Colonic mucosa (tissue), 4 donors: ENCODE data around the gene UNC93A. TPM values are rescaled to one million over a fixed set of nuclear protein-coding genes. Genes with fewer than 3 reads are reported as not detected.
"Not testable (repeated sequence)": the region's sequence is repeated elsewhere in the genome, so short reads cannot be mapped to it uniquely, and the experiment has no call there.

Source experiments
- DNase-seq: peaks from one replicate; pipeline ENCODE4 v3.0.0-alpha.2; 2020
- H3K27ac ChIP-seq: fragments of 200-600 bp; one replicate; pipeline ENCODE4 v1.8.0; 2021
- H3K27me3 ChIP-seq: fragments of 200-600 bp; one replicate; pipeline ENCODE4 v1.8.0; 2021
- H3K36me3 ChIP-seq: fragments of 200-600 bp; one replicate; pipeline ENCODE4 v1.8.0; 2021
- H3K4me1 ChIP-seq: fragments of 200-600 bp; one replicate; pipeline ENCODE4 v1.8.0; 2021; ENCODE audit warnings: mild to moderate bottlenecking
- H3K4me3 ChIP-seq: fragments of 200-600 bp; one replicate; pipeline ENCODE4 v1.8.0; 2021
- H3K9ac ChIP-seq, 2 donors: one replicate each; pipeline ENCODE4 v1.7.0; 2013; ENCODE audit warnings: control low read depth in 2 of 2, low read depth in 2 of 2, low read length in 2 of 2
- H3K9me3 ChIP-seq: fragments of 200-600 bp; one replicate; pipeline ENCODE4 v1.8.0; 2021
- CTCF ChIP-seq: fragments of 200-600 bp; IDR thresholded peaks from one replicate; pipeline ENCODE4 v1.8.0; 2022; ENCODE audit warnings: antibody characterized with exemption, mild to moderate bottlenecking
- intact Hi-C: fragments of 100-400 bp; cut with DNase I; formaldehyde crosslinking; loops from one replicate; pipeline ENCODE4 v1.14.1; 2022
- total RNA-seq, 2 donors: library from RNA; stranded (reverse); fragmentation: NEBNext Ultra II Directional in 1 of 2; extraction: Animal tissue kit (Norgen Biotek cat#: 25700) in 1 of 2; gene quantifications; one replicate each; pipeline ENCODE4 v1.2.1, GENCODE V29; 2021
- donor health status: healthy.
- donor health status: DM: no; HTN: no; CAD: no.
- donor health status: DM: no; HTN: no; CAD: no.

The UNC93A gene
- 1 to 10 TPM in 1 of 2 donors, under 1 TPM in 1; 0.53 to 2.5 TPM for total RNA-seq

- TF ChIP-seq CTCF, result no peak
- H3K4me3 ChIP-seq, result no peak within 1 kb of the TSS
Observed at GRCh38 chr6:167290786-167291622, at the start of gene UNC93A. UNC93A (plus strand) TSS chr6:167291315; CDS start chr6:167291490, 175 bp downstream.

GRCh38 chr6:167241321-167242134 is 49.6 kb upstream of the UNC93A start:
- H3K4me1 ChIP-seq, H3K9me3 ChIP-seq, H3K36me3 ChIP-seq, H3K27ac ChIP-seq, H3K27me3 ChIP-seq, H3K4me3 ChIP-seq, H3K9ac ChIP-seq, intact Hi-C loops: not testable (repeated sequence)
- DNase-seq, result peak; percentile 56

More at GRCh38 chr6:167290786-167291622, at the start of gene UNC93A:
- Histone ChIP-seq H3K36me3 (no peaks in the 10 kb centered on the region), H3K9ac (no peak within 1 kb of the TSS), H3K27me3 (no peaks in the 10 kb centered on the region), H3K9me3 (no peaks in the 10 kb centered on the region), H3K27ac (no peak within 1 kb of the TSS), H3K4me1 (no peaks in the 10 kb centered on the region)
- intact Hi-C loops, result no loop called here
- DNase-seq, result no peak

- H3K9me3 ChIP-seq, intact Hi-C loops: not testable (repeated sequence)
Observed at GRCh38 chr6:167242135-167242506, 49.0 kb upstream of the UNC93A start.

GRCh38 chr6:167242511-167243051 is 48.5 kb upstream of the UNC93A start:
- H3K27me3 ChIP-seq, H3K36me3 ChIP-seq, H3K27ac ChIP-seq, H3K4me3 ChIP-seq, intact Hi-C loops, H3K9ac ChIP-seq, DNase-seq, H3K9me3 ChIP-seq, H3K4me1 ChIP-seq: not testable (repeated sequence)

More at GRCh38 chr6:167242135-167242506, 49.0 kb upstream of the UNC93A start:
- H3K4me3 ChIP-seq, H3K27me3 ChIP-seq, H3K27ac ChIP-seq, DNase-seq, H3K4me1 ChIP-seq, H3K9ac ChIP-seq, H3K36me3 ChIP-seq: not testable (repeated sequence)

GRCh38 chr6:167244064-167244960 is 46.8 kb upstream of the UNC93A start:
- no peak for TF ChIP-seq CTCF
- Histone ChIP-seq H3K4me3 (no peak overlapping the region), H3K36me3 (no peaks in the 10 kb centered on the region), H3K9me3 (no peaks in the 10 kb centered on the region), H3K4me1 (no peaks in the 10 kb centered on the region), H3K27ac (no peak overlapping the region), H3K27me3 (no peaks in the 10 kb centered on the region), H3K9ac (no peak overlapping the region)
- DNase-seq, result no peak
- intact Hi-C loops, result no loop called here

GRCh38 chr6:167244991-167245390 is 46.1 kb upstream of the UNC93A start:
- no peak for DNase-seq
- Histone ChIP-seq H3K4me3 (no peak overlapping the region), H3K36me3 (no peaks in the 10 kb centered on the region), H3K9me3 (no peaks in the 10 kb centered on the region), H3K4me1 (no peaks in the 10 kb centered on the region), H3K27ac (no peak overlapping the region), H3K9ac (no peak overlapping the region), H3K27me3 (no peaks in the 10 kb centered on the region)
- TF ChIP-seq CTCF, result no peak
- intact Hi-C loops, result no loop called here
